Measurements from ENCODE around the gene CTH. TPM values are rescaled to one million over a fixed set of nuclear protein-coding genes. Genes with fewer than 3 reads are reported as not detected.
"Not testable (repeated sequence)": the region's sequence is repeated elsewhere in the genome, so short reads cannot be mapped to it uniquely, and the experiment has no call there.

Gene CTH
- polyA plus RNA-seq (2011; rRNA removed): 6.8 and 7.2 TPM in 2 replicates
- 1.6 and 2.7 TPM in 2 replicates for polyA plus RNA-seq (2012; cell fraction: cytosol; rRNA removed)
- polyA plus RNA-seq (2012; cell fraction: nucleus; rRNA removed): 2.0 and 2.6 TPM in 2 replicates
- 2.3 to 3.8 TPM (median 3.7 TPM) in 3 replicates for polyA plus RNA-seq (2017; fragmentation: RNase III; extraction: RNeasy Plus Mini Kit Qiagen cat#74134 plus additional on column Dnase treatment)
- 5.9 and 6.9 TPM in 2 replicates for polyA minus RNA-seq (2011; rRNA and poly(A)+ RNA removed)

- ATAC-seq (peak; percentile 99), DNase-seq (ENCODE audit: low read depth in 1 of 2, low spot score in 1 of 2) (peak; percentile 87 to 96), FAIRE-seq (no peak)
- H3K27ac ChIP-seq: peak within 1 kb of the TSS; percentile 64 to 87
- H3K9me3 ChIP-seq: no peaks in the 10 kb centered on the region
- ChIA-PET CTCF (interaction anchor here (0.9 to 1.3 kb wide), 3 partner anchors 23 to 57 kb away, joined by 3 to 4 read pairs (median 3); no protein-coding TSS in a partner anchor), POLR2A (interaction anchor here (0.5 to 3.9 kb wide), 8 partner anchors 11 to 670 kb away, joined by 3 to 62 read pairs (median 4); partner anchors contain the start of genes ANKRD13C, SRSF11 and ZRANB2)
- under 1% methylated on average over 45 of the region's 48 CpGs for WGBS (ENCODE audit: missing lambda C conversion rate)
- TF ChIP-seq JUN (IDR thresholded peaks at IDR 0.05) (peak in 1 of 2 experiments; percentile 54; a peak in 1 of 5 replicates), CEBPB (IDR thresholded peaks at IDR 0.05) (peak in 1 of 2 experiments; percentile 21; a peak in 1 of 4 replicates), FOSL2 (IDR thresholded peaks at IDR 0.05) (no peak), FOSL2 (CRISPR knock-in tag; IDR thresholded peaks at IDR 0.05) (0 out of 2 replicates have a peak, but pooled peaks have one; percentile 4), MAX (IDR thresholded peaks at IDR 0.05) (peak; percentile 60), POLR2A (IDR thresholded peaks at IDR 0.05; ENCODE audit: low read length) (peak; percentile 49), CBX2 (IDR thresholded peaks at IDR 0.05; ENCODE audit: borderline replicate concordance, low read depth) (no peak), MYC (IDR thresholded peaks at IDR 0.05; ENCODE audit: borderline replicate concordance, low read length) (peak; percentile 51; the same call in 1 of the 2 replicates), PHF8 (IDR thresholded peaks at IDR 0.05; ENCODE audit: borderline replicate concordance, low read depth) (peak; percentile 58; the same call in 1 of the 2 replicates), RARB (CRISPR knock-in tag; IDR thresholded peaks at IDR 0.05) (0 out of 2 replicates have a peak, but pooled peaks have one; percentile 33), CHD4 (IDR thresholded peaks at IDR 0.05; ENCODE audit: borderline replicate concordance) (no peak)
- H3K4me2 ChIP-seq: peak within 1 kb of the TSS; percentile 87
- peak within 1 kb of the TSS; percentile 57 for H3K4me3 ChIP-seq
- H3K4me1 ChIP-seq: peaks cover 6% of the 10 kb centered on the region; the same call in 1 of the 3 replicates
Observed at GRCh38 chr1:70410604-70411359, at the start of gene CTH. TSS of gene CTH (plus strand) at chr1:70411268. CDS start at chr1:70411416, 148 bp downstream.

- H3K4me3 ChIP-seq: no peak overlapping the region
- DNase-seq (ENCODE audit: low read depth in 1 of 2, low spot score in 1 of 2) (peak in 1 of 2 experiments; percentile 3), ATAC-seq (no peak), FAIRE-seq (no peak)
- ChIA-PET CTCF (interaction anchor here (0.6 kb wide), 1 partner anchor 47 kb away, joined by 3 read pairs; no protein-coding TSS in a partner anchor), POLR2A (no interaction called here)
- no peak overlapping the region for H3K4me2 ChIP-seq
- peak; percentile 50 for TF ChIP-seq MAFK (IDR thresholded peaks at IDR 0.05; ENCODE audit: partially characterized antibody)
- no peak for TF ChIP-seq JUN (IDR thresholded peaks at IDR 0.05)
- 84% methylated on average over 3 of the region's 3 CpGs for WGBS (ENCODE audit: missing lambda C conversion rate)
- no peaks in the 10 kb centered on the region for H3K9me3 ChIP-seq
- no peak overlapping the region for H3K27ac ChIP-seq
- no peaks in the 10 kb centered on the region for H3K4me1 ChIP-seq
Observed at GRCh38 chr1:70361727-70362398, 49.2 kb upstream of the CTH start.

- TF ChIP-seq CHD4 (IDR thresholded peaks at IDR 0.05; ENCODE audit: borderline replicate concordance) (no peak), HOXB5 (CRISPR knock-in tag; IDR thresholded peaks at IDR 0.05) (no peak), SMC3 (IDR thresholded peaks at IDR 0.05) (no peak), POLR2AphosphoS2 (conservative IDR thresholded peaks at IDR 0.05; ENCODE audit: low read length) (no peak), FOSB (CRISPR knock-in tag; IDR thresholded peaks at IDR 0.05) (no peak), BHLHE40 (IDR thresholded peaks at IDR 0.05; ENCODE audit: low read depth, low read length) (no peak), HEYL (CRISPR knock-in tag; IDR thresholded peaks at IDR 0.05) (no peak), KDM1A (IDR thresholded peaks at IDR 0.05; ENCODE audit: low read depth) (no peak), HDAC2 (IDR thresholded peaks at IDR 0.05) (no peak), ESRRA (IDR thresholded peaks at IDR 0.05; ENCODE audit: borderline replicate concordance, low read length) (no peak), NFE2L2 (conservative IDR thresholded peaks at IDR 0.05; ENCODE audit: low read length) (no peak), MAX (IDR thresholded peaks at IDR 0.05) (no peak), MAFK (IDR thresholded peaks at IDR 0.05; ENCODE audit: partially characterized antibody) (no peak), CHD2 (IDR thresholded peaks at IDR 0.05; ENCODE audit: low read length, partially characterized antibody) (no peak), SREBF2 (IDR thresholded peaks at IDR 0.05) (no peak), RFX5 (IDR thresholded peaks at IDR 0.05) (no peak)
- TF ChIP-seq, protein P1, sequence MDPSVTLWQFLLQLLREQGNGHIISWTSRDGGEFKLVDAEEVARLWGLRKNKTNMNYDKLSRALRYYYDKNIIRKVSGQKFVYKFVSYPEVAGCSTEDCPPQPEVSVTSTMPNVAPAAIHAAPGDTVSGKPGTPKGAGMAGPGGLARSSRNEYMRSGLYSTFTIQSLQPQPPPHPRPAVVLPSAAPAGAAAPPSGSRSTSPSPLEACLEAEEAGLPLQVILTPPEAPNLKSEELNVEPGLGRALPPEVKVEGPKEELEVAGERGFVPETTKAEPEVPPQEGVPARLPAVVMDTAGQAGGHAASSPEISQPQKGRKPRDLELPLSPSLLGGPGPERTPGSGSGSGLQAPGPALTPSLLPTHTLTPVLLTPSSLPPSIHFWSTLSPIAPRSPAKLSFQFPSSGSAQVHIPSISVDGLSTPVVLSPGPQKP (IDR thresholded peaks at IDR 0.05; ENCODE audit: low read depth, low read length): no peak
- TF ChIP-seq, protein P2, sequence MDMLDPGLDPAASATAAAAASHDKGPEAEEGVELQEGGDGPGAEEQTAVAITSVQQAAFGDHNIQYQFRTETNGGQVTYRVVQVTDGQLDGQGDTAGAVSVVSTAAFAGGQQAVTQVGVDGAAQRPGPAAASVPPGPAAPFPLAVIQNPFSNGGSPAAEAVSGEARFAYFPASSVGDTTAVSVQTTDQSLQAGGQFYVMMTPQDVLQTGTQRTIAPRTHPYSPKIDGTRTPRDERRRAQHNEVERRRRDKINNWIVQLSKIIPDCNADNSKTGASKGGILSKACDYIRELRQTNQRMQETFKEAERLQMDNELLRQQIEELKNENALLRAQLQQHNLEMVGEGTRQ (IDR thresholded peaks at IDR 0.05): no peak
Observed at GRCh38 chr1:70364439-70364838, 46.6 kb upstream of the CTH start.

GRCh38 chr1:70366425-70366952 lies 44.6 kb upstream of the CTH start:
- FAIRE-seq; H3K4me1 ChIP-seq; H3K4me3 ChIP-seq; CTCF ChIA-PET; ATAC-seq; H3K27ac ChIP-seq; H3K4me2 ChIP-seq; POLR2A ChIA-PET; H3K9me3 ChIP-seq; DNase-seq (ENCODE audit: low read depth in 1 of 2, low spot score in 1 of 2): not testable (repeated sequence)
- 70% methylated on average over 4 of the region's 4 CpGs for WGBS (ENCODE audit: missing lambda C conversion rate)

More at GRCh38 chr1:70364439-70364838, 46.6 kb upstream of the CTH start:
- H3K27ac ChIP-seq: no peak overlapping the region
- H3K9me3 ChIP-seq: no peaks in the 10 kb centered on the region
- no peak for FAIRE-seq
- H3K4me3 ChIP-seq: no peak overlapping the region
- CTCF ChIA-PET: no interaction called here
- no peaks in the 10 kb centered on the region for H3K4me1 ChIP-seq
- no peak for DNase-seq (ENCODE audit: low read depth in 1 of 2, low spot score in 1 of 2)
- H3K4me2 ChIP-seq: no peak overlapping the region
- 76% methylated on average over 3 of the region's 3 CpGs for WGBS (ENCODE audit: missing lambda C conversion rate)
- no peak for ATAC-seq
- POLR2A ChIA-PET: no interaction called here
